Vagina (tissue), 2 donors: ENCODE data around the gene DRGX.

Experiments used
- CTCF ChIP-seq, 3 experiments: fragments of 450-650 bp in 2 of 3; fragments of 200-600 bp in 1 of 3; sonication (generic) in 1 of 3; IDR thresholded peaks; one replicate each; pipeline ENCODE4 v1.5.1; 2017 to 2019; ENCODE audit warnings: antibody characterized with exemption in 3 of 3, mild to moderate bottlenecking in 2 of 3, moderate library complexity in 2 of 3
- POLR2A ChIP-seq, 2 donors: fragments of 450-650 bp; IDR thresholded peaks; one replicate each; pipeline ENCODE4 v1.6.1; 2017; ENCODE audit warnings: antibody characterized with exemption in 2 of 2, mild to moderate bottlenecking in 2 of 2, moderate library complexity in 2 of 2
- POLR2AphosphoS5 ChIP-seq, 2 donors: sonication (generic); formaldehyde crosslinking; IDR thresholded peaks; one replicate each; pipeline ENCODE4 v1.9.0; 2017; ENCODE audit warnings: antibody characterized with exemption in 2 of 2, mild to moderate bottlenecking in 2 of 2, low read depth in 1 of 2; ENCODE audit not compliant: insufficient read depth in 1 of 2

GRCh38 chr10:49332333-49332732, 63.6 kb downstream of the DRGX start:
- TF ChIP-seq POLR2A (IDR thresholded peaks at IDR 0.05) (no peak), CTCF (IDR thresholded peaks at IDR 0.05) (no peak), POLR2AphosphoS5 (IDR thresholded peaks at IDR 0.05; ENCODE audit: insufficient read depth in 1 of 2, low read depth in 1 of 2) (no peak)
